Uterus (tissue), 4 donors: Measurements from ENCODE around the gene ITCH. TPM values are rescaled to one million over a fixed set of nuclear protein-coding genes. Genes with fewer than 3 reads are reported as not detected.
"Not testable (repeated sequence)": the region's sequence is repeated elsewhere in the genome, so short reads cannot be mapped to it uniquely, and the experiment has no call there.

Source experiments
- DNase-seq, 2 donors: peaks; one replicate each; pipeline ENCODE4 v3.0.0-alpha.2; 2019 to 2020
- H3K27ac ChIP-seq, 2 donors: fragments of 200-600 bp; sonication (generic); 1 replicate in 1 of 2; 2 replicates in 1 of 2; pipeline ENCODE4 v1.5.1; 2016 to 2018
- H3K27me3 ChIP-seq, 2 donors: fragments of 200-600 bp; sonication (generic); one replicate each; pipeline ENCODE4 v1.5.1; 2018 to 2019; ENCODE audit warnings: control low read depth in 1 of 2
- H3K36me3 ChIP-seq, 2 donors: fragments of 200-600 bp; sonication (generic); one replicate each; pipeline ENCODE4 v1.5.1; 2019; ENCODE audit warnings: control low read depth in 1 of 2
- H3K4me1 ChIP-seq, 2 donors: fragments of 200-600 bp; sonication (generic); one replicate each; pipeline ENCODE4 v1.5.1; 2018 to 2019; ENCODE audit warnings: control low read depth in 1 of 2
- H3K4me3 ChIP-seq, 2 donors: fragments of 200-600 bp; sonication (generic); 1 replicate in 1 of 2; 2 replicates in 1 of 2; pipeline ENCODE4 v1.5.1; 2018 to 2019; ENCODE audit warnings: mild to moderate bottlenecking in 1 of 2
- H3K9me3 ChIP-seq, 2 donors: fragments of 200-600 bp; sonication (generic); one replicate each; pipeline ENCODE4 v1.5.1; 2019; ENCODE audit warnings: control low read depth in 1 of 2
- CTCF ChIP-seq, 4 experiments: fragments of 200-600 bp in 2 of 4; fragments of 450-650 bp in 2 of 4; sonication (generic) in 2 of 4; IDR thresholded peaks; one replicate each; pipeline ENCODE4 v1.5.1; 2016 to 2019; ENCODE audit warnings: antibody characterized with exemption in 4 of 4, mild to moderate bottlenecking in 2 of 4, moderate library complexity in 1 of 4
- POLR2A ChIP-seq, 2 donors: fragments of 450-650 bp; IDR thresholded peaks; one replicate each; pipeline ENCODE4 v1.6.1; 2016; ENCODE audit warnings: antibody characterized with exemption in 2 of 2, mild to moderate bottlenecking in 1 of 2, moderate library complexity in 1 of 2
- intact Hi-C: fragments of 100-400 bp; cut with DNase I; formaldehyde crosslinking; loops from one replicate; pipeline ENCODE4 v1.15.1; 2023; ENCODE audit warnings: low total_unique reads
- total RNA-seq, 4 donors: library from RNA; depleted of rRNA in 3 of 4; stranded (reverse); fragments of >200 nt in 3 of 4; gene quantifications; one replicate each; pipeline versions ENCODE4 v1.1.0 to v1.2.4, GENCODE V29; 2014 to 2023
- donor health status: DM: yes; HTN: yes; CAD: no.

The ITCH gene
- total RNA-seq, 4 donors from 2014 or later, result 35.6 to 97.9 (median 65.4) TPM

DNA sequence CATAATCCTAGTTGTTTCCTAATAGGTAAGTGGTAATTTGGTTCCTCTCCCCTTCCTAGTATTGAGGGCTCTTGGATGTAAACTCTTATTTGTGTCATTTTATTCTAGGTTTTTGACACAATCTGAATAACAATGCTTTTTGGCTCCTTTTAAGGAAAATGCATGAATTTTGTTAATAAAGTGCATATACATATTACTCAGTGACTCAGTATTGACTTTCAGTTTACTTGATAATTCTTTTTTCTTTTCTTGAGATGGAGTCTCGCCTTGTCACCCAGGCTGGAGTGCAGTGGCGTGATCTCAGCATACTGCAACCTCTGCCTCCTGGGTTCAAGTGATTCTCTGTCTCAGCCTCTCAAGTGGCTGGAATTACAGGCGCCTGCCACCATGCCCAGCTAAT, 19.1 kb downstream of the ITCH start:
- Histone ChIP-seq H3K9me3 (no peaks in the 10 kb centered on the region), H3K4me3 (no peak overlapping the region), H3K27me3 (no peaks in the 10 kb centered on the region), H3K27ac (no peak overlapping the region), H3K36me3 (no peaks in the 10 kb centered on the region), H3K4me1 (no peaks in the 10 kb centered on the region)
- no peak for DNase-seq
- TF ChIP-seq CTCF (IDR thresholded peaks at IDR 0.05) (no peak), POLR2A (IDR thresholded peaks at IDR 0.05) (no peak)
- intact Hi-C loops, result no loop called here

DNA sequence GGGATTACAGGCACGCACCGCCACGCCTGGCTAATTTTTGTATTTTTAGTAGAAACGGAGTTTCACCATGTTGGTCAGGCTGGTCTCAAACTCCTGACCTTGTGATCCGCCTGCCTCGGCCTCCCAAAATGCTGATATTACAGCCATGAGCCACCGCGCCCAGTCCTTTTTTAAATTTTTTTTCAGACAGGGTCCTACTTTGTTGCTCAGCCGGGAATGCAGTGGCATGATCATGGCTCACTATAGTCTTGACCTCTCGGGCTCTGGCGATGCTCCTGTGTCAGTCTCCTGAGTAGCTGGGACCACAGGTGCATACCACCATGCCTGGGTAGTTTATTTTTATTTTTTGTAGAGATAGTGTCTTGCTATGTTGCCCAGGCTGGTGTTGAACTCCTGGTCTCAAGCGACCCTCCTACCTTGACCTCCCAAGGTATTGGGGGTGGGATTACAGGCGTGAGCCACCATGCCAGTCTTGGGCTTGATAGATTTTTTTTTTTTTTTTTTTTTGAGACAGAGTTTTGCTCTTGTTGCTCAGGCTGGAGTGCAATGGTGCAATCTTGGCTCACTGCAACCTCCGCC, 19.9 kb downstream of the ITCH start:
- H3K4me3 ChIP-seq, H3K27me3 ChIP-seq, H3K4me1 ChIP-seq, intact Hi-C loops, H3K27ac ChIP-seq, DNase-seq, H3K36me3 ChIP-seq, H3K9me3 ChIP-seq: not testable (repeated sequence)

DNA sequence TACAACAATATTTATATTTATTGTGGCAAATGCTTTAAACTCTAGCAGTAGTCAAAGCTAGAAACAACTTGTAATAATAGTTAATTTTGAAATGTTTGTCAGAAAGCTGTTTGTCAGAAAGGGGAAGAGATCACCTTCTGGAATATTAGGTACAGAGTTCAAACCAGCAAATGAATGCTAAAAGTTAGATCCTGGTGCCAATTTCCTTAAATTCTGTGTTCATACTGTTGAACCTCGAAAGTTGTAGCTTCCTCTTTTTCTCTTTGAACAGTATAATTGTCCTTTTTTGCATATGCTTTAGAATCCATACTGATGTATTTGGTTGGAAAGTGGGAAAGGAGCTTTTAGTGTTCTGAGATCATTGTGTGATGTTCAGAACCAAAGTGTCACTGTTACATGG, 22.4 kb downstream of the ITCH start:
- no peaks in the 10 kb centered on the region for H3K9me3 ChIP-seq
- intact Hi-C loops, result no loop called here
- H3K27ac ChIP-seq, result no peak overlapping the region
- no peak overlapping the region for H3K4me3 ChIP-seq
- no peaks in the 10 kb centered on the region for H3K27me3 ChIP-seq
- TF ChIP-seq POLR2A (IDR thresholded peaks at IDR 0.05) (no peak), CTCF (IDR thresholded peaks at IDR 0.05) (no peak)
- H3K4me1 ChIP-seq, result no peaks in the 10 kb centered on the region
- H3K36me3 ChIP-seq, result no peaks in the 10 kb centered on the region
- DNase-seq, result no peak

DNA sequence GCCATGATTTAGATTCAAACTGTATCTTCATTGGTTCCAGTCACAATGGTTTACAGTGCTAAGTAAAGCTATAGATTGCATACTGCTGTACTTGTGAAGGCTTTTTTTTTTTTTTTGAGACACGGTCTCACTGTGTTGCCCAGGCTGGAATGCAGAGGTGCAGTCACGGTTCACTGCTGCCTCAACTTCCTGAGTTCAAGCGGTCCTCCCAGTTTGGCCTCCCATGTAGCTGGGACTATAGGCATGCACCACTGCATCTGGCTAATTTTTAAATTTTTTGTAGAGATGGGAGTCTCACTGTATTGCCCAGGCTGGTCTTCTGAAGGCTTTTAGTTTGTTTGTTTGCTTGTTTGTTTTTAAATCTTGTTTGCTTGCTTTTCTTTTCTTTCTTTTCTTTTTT, 24.9 kb downstream of the ITCH start:
- Histone ChIP-seq H3K27ac (no peak overlapping the region), H3K27me3 (no peaks in the 10 kb centered on the region), H3K4me3 (no peak overlapping the region), H3K9me3 (no peaks in the 10 kb centered on the region), H3K36me3 (no peaks in the 10 kb centered on the region), H3K4me1 (no peaks in the 10 kb centered on the region)
- no peak for DNase-seq
- intact Hi-C loops, result no loop called here
- TF ChIP-seq CTCF (IDR thresholded peaks at IDR 0.05), result no peak
- TF ChIP-seq POLR2A (IDR thresholded peaks at IDR 0.05), result no peak

- H3K4me1 ChIP-seq, result no peaks in the 10 kb centered on the region
- no peaks in the 10 kb centered on the region for H3K27me3 ChIP-seq
- no peak for DNase-seq
- no peaks in the 10 kb centered on the region for H3K36me3 ChIP-seq
- intact Hi-C loops, result no loop called here
- H3K27ac ChIP-seq, result no peak overlapping the region
- no peak for TF ChIP-seq CTCF (IDR thresholded peaks at IDR 0.05)
- no peak for TF ChIP-seq POLR2A (IDR thresholded peaks at IDR 0.05)
- no peak overlapping the region for H3K4me3 ChIP-seq
- no peaks in the 10 kb centered on the region for H3K9me3 ChIP-seq
Observed at GRCh38 chr20:34388678-34389077, 25.6 kb downstream of the ITCH start.
